Germinal center (tissue), 1 donor: Measurements from ENCODE around the gene SLF1.
"Not testable (repeated sequence)": the region's sequence is repeated elsewhere in the genome, so short reads cannot be mapped to it uniquely, and the experiment has no call there.

Experiments used
- DNase-seq: peaks from one replicate; pipeline ENCODE4 v3.0.0; 2012; ENCODE audit warnings: mixed read lengths, low spot score

SLF1 gene

DNA sequence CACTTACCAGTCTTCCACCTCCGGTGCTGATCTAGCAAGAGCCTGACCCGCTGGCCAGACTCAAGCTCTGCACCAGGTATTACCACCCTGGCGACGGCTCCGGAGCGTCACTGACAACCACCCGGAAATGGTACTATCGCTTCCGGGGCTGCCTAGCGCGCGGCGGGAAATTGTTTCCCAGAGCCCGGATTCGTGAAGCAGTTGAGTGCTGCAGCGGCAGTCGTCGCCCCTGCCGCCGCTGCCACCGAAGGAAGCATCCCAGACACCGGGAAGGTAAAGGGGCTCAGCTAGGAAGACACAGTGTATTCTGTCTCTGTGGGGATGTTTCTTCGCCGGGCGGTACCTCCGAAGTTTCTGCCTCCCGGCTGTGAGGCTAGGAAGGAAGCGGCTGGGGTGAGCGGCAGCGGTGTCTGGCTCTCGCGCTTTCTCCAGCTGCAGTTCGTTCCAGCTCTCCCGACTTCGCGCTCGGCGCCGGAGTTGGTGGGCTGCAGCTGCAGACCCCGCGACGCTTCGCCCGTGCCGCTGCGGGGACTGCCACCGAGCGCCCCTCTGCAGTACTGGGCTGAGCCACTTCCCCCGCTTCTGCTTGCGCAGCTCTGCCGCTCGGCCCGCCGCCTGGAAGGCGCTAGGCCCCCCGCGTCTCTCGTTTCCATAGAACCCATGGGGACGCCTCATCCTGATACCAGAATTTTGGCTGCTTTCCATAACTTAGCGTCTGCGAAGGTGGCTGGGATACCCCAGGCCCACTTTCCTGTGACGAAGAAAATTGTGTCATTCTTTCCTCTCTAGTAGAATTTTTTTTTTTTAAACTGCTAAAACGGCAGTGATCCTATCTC, at the start of gene SLF1, which contains the start of gene KIAA0825:
Gene SLF1, plus strand, starts transcription at position 177 of the 836 bp plus-strand sequence. CDS start 10,142 bp downstream, outside the sequence.
Gene KIAA0825, minus strand, starts transcription at position 112 of the 836 bp plus-strand sequence. CDS start 81,478 bp downstream, outside the sequence.
- peak; percentile 86 for DNase-seq

DNA sequence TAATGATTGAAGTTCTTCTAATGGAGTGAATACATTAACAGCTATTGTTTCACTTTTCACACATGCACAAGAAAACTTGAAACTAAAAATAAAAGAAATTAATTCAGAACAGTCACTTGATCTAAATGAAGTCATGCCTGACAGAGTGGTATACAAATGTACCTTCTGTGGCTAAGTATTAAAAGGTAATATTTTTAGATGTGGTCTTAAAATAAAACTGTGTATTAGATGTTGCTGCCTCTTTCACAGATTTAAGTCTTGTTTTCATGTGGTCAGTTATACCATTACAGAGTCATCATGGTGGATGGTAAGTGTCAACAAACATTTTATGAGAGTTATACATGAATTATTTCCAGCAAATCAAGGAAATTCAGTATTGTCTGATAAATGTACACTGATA, 47.1 kb upstream of the SLF1 start:
- peak; percentile 5 for DNase-seq

DNA sequence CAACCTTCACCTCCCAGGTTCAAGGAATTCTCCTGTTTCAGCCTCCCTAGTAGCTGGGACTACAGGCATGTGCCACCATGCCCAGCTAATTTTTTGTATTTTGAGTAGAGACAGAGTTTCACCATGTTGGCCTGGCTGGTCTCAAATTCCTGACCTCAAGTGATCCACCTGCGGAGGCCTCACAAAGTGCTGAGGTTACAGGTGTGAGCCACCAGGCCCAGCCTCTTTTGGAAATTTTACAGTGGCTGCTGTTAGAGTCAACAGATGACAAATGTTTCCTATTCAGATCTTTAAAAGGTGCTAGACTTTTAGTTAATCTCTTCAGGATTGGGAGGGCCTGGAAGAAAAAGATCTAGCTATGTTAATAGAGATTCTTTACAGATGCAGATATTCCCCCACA, 45.1 kb upstream of the SLF1 start:
- DNase-seq, result not testable (repeated sequence)

DNA sequence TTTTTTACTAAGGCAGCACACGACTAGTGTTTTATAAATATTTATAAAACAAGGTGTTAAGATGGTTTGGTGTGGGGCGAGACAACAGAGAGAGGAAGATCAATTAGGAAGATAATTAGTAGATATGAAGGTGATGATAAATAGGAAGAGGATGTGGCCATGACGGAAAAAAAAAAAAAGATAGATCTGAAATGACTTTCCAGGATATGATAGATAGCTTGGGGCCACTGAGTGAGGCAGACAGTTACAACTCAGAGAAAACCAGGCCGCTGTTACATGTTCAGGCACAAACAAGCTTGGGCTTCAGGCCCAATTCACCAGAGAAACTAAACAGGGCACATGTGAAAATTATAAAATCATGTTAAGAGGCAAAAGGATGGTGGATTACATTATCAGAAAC, 43.3 kb upstream of the SLF1 start:
- no peak for DNase-seq

DNA sequence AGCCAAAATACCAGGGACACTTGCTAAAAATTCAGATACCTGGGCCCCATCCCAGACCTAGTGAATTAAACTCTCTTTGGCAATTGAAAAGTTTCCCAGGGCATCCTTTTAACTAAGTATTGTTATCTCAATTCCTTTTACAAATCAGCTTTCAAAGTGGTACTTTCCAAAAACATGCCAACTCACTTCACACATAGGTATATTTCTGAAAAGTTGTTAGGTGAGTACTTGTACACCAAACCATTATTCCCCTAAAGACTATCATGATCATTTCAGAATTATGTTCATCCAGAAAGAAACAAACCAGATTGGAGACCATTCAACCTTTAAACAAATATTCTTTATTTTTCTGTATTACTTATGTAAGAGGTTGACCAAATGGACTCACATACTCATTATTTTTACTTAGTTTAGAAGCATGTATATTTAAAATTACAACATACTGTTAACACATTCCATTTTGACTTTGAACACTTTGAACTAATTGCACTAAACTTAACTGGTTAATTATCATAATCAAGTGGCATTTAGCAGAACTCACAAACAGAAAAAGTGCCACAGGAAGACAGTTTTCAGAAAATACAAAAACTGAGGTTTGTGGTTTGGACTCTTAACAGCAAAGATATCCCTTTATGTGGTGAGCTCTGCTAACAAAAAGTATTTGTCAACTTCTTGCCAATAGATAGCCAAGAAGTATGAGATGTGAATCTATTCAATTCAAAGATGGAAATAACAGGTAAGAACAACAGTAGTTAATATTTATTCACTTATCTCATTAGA, 40.8 kb upstream of the SLF1 start:
- no peak for DNase-seq

DNA sequence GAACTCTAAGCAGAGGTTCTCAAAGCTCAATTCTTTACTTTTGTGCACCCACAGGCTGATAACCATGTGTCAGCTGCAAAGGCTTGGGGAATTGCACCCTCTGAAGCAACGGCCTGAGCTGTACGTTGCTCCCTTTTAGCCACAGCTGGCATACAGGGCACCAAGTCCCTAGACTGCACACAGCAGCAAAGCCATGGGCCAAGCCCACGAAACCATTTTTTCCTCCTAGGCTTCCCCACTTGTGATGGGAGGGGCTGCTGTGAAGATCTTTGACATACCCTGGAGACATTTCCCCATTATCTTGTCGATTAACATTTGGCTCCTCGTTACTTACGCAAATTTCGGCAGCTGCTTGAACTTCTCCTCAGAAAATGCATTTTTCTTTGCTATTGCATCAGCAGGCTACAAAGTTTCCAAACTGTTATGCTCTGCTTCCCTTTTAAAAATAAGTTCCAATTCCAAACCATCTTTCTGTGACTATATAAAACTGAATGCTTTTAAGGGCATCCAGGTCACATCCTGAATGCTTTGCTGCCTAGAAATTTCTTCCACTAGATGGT, 23.1 kb upstream of the SLF1 start:
- no peak for DNase-seq

DNA sequence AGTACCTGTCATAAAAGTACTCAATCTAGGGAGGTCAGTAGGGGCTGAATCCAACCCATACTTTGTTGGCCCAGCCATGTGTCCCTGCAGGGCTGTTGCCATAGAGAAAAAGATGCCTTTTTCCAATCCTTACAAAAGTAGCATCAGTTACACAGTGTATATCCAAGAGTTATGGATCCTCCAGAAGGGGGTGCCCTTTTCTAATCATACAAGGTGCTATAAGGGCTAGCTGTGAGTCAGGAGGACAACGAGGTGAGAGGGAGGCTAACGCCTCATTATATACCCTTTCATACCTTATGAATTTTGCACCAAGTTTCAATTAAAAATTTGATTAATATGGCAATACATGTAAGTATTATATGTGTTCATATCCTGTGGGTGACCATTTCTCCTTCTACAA, 4.9 kb upstream of the SLF1 start:
- DNase-seq, result no peak

DNA sequence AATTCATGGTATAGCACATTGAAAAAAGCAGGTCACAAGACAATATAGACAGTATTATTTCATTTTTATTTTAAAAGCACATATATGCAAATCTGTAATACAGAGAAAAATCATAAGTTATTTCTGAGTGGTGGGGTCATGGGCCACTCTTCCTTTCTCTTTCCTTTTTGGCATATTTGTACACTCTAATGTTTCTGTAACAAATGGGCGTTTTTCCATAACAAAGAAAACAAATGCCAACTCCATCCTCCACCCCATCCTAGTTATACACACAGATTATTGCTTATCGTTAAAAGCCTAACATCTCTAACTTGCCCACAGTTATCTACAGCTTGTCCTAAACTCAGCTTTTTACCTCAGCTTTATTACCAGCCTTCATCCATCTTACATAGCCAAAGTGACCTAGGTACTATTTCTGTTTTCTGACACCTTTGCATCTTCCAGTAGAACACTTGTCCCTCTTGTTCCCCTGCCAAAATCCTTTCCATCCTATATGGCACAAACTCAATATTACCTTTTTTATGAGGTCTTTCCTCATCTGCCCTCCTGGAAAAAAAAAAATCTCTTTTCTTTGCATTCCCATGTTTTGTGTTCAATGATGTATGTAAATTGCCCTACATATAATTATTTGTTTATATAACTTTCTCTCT, 4.2 kb upstream of the SLF1 start:
- no peak for DNase-seq

DNA sequence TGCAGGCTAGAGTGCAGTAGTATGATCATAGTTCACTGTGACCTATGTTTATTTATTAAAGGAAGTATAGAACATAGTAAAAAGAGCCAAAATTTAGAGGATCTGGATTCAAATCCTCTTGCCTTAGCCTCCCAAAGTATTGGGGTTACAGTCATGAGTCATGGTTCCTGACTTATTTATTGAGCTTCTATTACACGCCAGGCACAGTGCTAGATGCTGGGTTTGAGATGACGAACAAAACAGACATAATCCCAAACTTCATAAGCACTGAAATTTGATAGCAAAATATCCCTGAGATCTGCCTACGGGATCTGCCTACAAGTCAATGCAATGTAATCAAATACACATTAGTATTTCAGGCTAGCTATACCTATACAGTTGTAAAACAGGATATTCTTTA, 2.6 kb upstream of the SLF1 start:
- no peak for DNase-seq

DNA sequence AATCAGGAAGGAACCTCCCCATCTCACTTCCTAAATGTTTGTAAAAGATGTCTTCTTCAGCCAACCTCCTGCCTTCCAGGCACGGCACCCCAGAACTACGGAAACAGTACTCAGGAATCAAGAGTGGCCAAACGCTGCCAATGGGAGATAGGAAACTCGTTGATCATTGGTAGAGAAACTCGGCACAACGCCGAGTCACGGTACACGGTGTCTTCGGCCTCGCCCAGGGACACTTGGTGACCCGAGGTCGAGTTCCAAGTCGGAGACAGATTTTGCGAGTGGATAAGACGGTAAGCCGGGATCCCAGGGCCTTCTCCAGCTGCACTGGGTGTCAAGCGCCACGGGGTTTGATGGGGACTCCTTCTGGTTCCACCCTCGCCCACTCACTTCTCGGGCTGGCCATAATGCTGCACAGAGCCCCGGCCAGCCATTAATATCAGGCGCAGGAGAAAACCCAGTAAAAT, 408 bp upstream of the SLF1 start:
- DNase-seq, result no peak

DNA sequence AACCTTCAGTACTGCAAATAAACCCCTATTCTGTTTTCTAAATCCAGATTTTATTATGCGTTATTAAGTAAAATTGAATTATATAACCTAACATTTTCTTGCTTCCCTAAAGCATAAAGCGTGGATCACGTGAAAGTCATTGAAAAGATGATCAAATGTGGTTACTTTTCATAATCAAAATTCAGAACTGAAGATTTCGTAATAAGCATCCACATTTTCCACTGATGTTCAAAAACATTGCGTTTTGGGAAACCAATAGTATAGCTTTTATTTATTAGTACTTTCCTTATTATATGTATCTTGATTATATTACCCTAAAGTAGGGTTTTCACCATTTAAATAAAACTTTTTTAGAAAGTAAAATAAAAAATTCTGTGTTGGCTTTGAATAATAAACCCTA, 1.8 kb downstream of the SLF1 start:
- no peak for DNase-seq

DNA sequence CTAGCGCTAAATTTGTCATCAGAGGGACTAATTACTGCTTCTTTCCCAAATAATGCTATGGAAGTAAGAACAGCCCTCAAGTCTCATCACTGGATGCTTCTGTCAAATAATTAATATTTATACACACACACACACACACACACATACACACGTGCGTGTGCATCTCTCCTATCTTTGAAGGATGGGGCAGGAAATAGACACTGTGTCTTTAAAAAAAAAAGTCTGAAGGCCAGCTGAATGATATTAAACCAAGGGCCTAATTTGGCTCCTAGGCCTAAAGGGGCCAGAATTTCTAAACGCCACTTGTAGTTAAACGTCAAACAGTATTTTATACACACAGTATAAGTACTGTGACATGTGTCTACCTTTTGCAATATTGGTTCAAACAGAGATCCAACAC, 3.3 kb downstream of the SLF1 start:
- DNase-seq, result no peak

DNA sequence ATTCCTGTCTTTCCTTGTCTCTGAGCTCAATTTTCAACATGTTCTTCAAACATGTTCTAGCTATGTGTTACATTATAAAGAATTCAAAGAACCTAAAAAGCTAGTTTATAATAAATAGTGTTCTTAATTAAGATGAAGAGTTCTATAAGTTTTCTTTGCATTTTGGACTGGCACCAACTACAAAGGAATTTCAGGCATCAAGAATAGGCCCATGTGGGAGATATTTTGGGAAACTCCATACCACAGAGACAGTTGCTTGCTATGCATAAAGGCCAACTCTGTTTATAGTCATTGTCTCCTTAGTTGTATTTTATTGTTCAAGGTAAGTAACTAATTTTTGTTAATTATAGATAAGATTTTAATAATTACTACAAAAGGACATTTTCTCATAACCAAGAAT, 4.5 kb downstream of the SLF1 start:
- DNase-seq, result no peak

DNA sequence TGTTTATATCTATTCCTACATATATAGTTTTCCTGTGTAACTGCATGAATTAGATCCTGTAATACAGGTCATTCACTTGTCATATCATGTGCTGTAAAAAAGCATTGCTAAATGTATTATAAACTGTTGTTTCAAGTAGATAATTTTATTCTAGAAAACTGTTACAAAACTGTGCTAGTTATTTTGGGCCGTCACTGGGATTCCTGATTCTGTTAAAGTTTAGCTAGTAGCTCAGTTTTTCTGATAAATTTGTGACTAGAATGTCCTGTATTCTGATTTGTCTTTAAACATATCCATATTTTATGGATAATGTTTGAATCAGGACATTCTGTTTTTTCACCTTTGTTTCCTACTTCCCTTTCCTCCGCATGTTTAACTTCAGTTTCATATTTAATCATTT, 5.4 kb downstream of the SLF1 start:
- no peak for DNase-seq

DNA sequence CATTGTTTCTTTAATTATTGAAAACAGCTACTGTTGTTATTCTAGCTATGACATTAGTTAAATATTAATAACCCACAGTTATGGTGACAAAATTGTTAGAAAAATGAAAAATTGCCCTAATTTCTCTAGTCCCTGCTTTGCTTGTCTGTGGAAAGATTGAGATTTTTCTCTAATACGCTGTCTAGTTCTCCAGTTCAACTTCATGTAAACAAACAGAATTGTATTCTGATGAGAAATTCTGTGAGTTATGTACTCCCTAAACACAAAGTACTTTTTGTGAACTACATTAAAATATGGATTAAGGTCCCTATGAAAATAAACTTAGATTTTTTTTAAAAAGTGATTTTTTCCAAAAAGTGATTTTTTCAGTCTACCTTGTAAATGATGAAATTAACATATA, 8.7 kb downstream of the SLF1 start:
- DNase-seq, result no peak

DNA sequence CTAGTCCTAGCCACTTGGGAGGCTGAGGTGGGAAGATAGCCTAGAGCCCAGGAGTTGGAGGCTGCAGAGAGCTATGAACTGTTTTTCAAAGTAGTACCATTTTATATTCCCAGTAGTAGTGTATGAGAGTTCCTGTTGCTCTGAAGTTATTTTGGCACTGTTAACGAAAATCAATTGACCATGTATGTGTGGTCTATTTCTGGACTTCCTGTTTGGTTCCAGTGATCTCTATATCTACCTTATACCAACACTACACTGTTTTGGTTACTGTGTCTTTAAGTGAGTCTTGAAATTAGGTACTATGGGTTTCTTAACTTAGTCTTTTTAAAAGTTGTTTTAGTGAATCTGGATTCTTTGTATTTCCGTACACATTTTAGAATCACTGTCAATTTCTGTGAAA, 13.6 kb downstream of the SLF1 start:
- DNase-seq, result peak; percentile 5

DNA sequence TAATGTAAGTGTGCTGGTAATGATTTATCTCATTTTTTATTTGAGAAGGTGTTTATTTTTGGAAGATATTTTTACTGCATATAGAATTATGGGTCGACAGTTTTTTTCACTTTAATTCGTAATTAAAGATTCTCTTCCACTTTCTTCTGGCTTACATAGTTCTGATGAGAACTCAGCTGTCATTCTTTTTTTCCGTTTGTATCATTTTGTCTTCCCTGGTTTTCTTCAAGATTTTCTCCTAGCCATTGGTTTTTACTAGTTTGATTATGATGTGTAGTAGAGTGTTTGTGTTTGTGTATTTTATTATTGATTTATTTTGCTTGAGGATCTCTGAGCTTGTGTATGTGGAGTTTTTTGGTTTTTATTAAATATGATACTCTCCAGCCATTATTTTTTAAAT, 21.7 kb downstream of the SLF1 start:
- DNase-seq, result no peak

DNA sequence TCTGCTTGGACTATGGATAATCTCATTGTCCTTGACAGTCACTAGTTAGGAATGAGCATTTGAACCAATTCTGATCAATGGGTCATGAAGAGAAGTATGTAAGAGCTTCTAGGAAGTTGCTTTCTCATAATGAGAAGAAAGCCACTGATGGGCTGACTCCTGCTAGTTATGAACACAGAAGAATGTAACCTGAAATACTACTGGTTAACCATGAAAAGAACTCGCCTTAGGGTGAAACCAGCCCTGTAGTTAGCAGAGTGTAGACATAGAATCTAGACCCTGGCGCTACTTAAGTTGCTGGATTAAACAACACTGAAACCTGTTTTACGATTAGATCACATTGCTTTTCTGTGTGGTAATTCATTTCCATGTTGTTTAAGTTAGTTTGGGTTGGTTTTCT, 26.6 kb downstream of the SLF1 start:
- DNase-seq, result no peak

DNA sequence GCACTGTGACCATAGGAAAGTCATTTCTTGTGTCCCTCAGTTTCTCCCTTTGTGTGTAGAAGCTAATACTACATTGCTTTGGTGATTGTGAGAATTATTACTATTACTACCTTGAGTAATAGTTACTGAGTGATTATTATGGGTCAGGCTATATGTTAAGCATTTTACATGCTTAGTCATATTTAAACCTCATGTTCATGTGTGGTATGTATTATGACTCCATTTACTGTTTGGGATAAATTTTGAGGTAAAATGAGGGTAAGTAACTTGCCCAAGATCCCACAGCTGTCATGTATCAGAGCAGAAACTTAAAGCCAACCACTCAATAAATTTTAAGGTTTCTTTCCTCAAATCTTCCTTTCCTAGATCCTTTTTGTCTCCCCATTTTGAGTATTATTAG, 28.3 kb downstream of the SLF1 start:
- no peak for DNase-seq

DNA sequence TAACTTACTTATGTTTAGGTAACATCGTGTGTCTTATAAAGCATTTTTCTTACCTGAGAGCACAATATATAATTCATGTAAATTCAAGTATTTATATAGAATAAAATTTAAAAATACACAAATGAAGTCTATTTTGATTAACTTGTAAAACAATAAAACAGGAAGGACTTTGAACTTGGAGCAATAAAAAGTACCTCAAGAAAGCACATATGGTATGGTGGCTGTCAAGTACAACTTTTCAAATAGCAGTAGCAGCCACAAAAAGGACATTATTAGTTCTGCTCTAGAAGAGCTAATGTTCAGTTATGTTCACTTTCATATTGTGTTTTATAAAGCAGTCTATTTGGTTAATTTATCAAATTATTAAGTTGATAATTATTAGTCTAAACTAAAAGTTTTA, 31.4 kb downstream of the SLF1 start:
- no peak for DNase-seq

DNA sequence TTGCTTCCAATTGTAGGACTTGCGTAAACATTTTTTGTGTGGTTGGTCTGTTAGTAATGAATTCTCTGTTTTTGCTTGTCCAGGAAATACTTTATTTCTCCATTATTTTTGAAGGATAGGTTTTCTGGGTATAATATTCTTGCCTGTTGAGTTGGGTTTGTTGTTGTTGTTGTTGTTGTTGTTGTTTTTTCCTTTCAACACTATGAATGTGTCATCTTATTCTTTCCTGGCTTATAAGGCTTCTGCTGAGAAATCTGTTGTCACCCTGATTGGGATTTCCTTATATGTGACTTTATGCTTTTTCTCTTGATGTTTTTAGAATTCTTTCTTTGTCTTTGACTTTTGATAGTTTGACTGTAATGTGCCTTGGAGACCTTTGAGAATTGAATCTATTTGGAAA, 39.8 kb downstream of the SLF1 start:
- DNase-seq, result no peak

DNA sequence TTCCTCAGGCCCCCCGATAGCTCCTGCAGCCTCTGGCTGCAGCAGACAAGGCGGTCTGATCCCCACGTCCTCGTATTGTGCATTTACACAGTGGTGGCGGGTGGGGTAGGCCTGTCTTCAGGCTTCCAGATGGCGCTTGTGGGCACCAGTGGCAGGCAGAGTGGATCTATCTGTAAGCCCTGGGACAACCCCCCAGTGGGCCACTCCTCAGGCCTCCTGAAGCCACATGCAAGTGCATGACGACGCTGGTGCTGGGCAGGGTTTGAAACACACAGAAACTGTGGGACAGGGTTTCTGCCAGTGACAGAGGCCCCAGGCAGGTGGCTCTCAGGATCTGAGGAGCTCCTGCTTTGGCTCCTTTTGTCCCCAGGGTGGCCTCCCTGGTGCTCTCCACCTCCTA, 42.0 kb downstream of the SLF1 start:
- no peak for DNase-seq
